BE2C (cell line): ENCODE data around the gene CUL3. TPM values are rescaled to one million over a fixed set of nuclear protein-coding genes. Genes with fewer than 3 reads are reported as not detected.

Experiments used
- DNase-seq: peaks from one replicate; pipeline ENCODE4 v3.0.0-alpha.2; 2020
- H3K27me3 ChIP-seq: fragments of 250-450 bp; sonication (Bioruptor Pico); 2 replicates; pipeline ENCODE4 v1.5.1; 2020; ENCODE audit warnings: mild to moderate bottlenecking
- H3K36me3 ChIP-seq: fragments of 250-450 bp; sonication (Bioruptor Pico); 2 replicates; pipeline ENCODE4 v1.5.1; 2020; ENCODE audit warnings: mild to moderate bottlenecking
- H3K4me1 ChIP-seq: fragments of 250-450 bp; sonication (Bioruptor Pico); 2 replicates; pipeline ENCODE4 v1.5.1; 2020
- H3K4me3 ChIP-seq: 2 replicates; pipeline ENCODE4 v1.5.1; 2011; ENCODE audit warnings: low read depth, low read length
- H3K9me3 ChIP-seq: fragments of 250-450 bp; sonication (Bioruptor Pico); 2 replicates; pipeline ENCODE4 v1.5.1; 2020
- polyA plus RNA-seq: library from polyadenylated mRNA; unstranded; fragments of >200 nt; gene quantifications from one replicate; pipeline ENCODE4 v1.2.1, GENCODE V29; 2012; ENCODE audit warnings: low read depth, missing spikeins; ENCODE audit not compliant: insufficient read length, insufficient read depth
- TF ChIP-seq, protein P1 (sequence below): IDR thresholded peaks from 2 replicates; pipeline ENCODE4 v1.5.1; 2012; ENCODE audit warnings: mild to moderate bottlenecking, low read depth, low read length

The CUL3 gene
- polyA plus RNA-seq = 67.9 TPM

DNA sequence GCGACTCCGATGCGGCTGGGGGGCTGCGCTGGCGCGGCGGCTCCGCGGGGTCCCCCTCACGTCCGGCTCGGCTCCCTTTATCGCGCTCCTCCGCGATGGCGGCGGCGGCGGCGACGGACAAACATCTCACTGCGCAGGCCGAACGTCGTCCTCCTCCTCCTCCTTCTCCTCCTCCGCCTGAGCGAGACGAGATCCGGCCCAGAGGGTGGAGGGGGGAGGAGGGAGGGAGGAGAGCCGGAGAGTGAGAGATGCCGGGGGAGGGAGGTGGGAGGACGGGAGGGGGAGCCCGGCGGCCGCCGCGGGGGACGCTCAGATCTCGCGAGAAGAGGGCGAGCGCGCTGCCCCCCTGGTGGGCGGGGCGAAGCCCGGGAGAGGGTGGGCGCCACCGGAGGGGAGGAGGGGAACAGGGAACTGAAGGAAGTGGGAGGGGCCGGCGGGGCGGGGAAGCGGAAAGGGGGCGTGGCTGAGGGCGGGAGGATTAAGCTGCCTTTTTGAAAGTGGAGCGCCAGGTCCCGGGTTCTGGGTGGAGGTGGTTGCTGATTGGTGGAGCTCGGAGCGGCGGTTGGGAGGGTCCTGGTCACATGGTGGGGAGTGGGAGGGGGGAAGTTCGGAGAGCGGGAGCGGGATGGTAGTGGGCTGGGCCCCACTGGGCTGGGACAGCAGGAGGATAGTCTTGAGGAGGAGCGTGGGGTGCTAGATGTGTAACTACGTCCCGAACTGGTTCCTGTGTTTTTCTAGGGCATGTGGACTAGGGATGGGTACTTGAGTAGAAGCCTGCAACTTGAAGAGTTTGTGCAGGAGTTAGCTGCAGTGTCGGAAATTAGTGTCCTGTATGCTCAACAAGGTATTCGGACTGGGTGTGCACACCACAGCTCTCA is at the start of gene CUL3:
CUL3 (minus strand) TSS at position 153 of the 878 bp plus-strand sequence. CDS start 354 bp downstream, outside the sequence.
- Histone ChIP-seq H3K36me3 (no peaks in the 10 kb centered on the region; the same call in none of the 2 replicates), H3K4me3 (peak within 1 kb of the TSS; percentile 88), H3K27me3 (no peaks in the 10 kb centered on the region), H3K4me1 (no peaks in the 10 kb centered on the region), H3K9me3 (no peaks in the 10 kb centered on the region)
- DNase-seq = peak; percentile 98
- TF ChIP-seq, protein P1, sequence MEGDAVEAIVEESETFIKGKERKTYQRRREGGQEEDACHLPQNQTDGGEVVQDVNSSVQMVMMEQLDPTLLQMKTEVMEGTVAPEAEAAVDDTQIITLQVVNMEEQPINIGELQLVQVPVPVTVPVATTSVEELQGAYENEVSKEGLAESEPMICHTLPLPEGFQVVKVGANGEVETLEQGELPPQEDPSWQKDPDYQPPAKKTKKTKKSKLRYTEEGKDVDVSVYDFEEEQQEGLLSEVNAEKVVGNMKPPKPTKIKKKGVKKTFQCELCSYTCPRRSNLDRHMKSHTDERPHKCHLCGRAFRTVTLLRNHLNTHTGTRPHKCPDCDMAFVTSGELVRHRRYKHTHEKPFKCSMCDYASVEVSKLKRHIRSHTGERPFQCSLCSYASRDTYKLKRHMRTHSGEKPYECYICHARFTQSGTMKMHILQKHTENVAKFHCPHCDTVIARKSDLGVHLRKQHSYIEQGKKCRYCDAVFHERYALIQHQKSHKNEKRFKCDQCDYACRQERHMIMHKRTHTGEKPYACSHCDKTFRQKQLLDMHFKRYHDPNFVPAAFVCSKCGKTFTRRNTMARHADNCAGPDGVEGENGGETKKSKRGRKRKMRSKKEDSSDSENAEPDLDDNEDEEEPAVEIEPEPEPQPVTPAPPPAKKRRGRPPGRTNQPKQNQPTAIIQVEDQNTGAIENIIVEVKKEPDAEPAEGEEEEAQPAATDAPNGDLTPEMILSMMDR = no peak

DNA sequence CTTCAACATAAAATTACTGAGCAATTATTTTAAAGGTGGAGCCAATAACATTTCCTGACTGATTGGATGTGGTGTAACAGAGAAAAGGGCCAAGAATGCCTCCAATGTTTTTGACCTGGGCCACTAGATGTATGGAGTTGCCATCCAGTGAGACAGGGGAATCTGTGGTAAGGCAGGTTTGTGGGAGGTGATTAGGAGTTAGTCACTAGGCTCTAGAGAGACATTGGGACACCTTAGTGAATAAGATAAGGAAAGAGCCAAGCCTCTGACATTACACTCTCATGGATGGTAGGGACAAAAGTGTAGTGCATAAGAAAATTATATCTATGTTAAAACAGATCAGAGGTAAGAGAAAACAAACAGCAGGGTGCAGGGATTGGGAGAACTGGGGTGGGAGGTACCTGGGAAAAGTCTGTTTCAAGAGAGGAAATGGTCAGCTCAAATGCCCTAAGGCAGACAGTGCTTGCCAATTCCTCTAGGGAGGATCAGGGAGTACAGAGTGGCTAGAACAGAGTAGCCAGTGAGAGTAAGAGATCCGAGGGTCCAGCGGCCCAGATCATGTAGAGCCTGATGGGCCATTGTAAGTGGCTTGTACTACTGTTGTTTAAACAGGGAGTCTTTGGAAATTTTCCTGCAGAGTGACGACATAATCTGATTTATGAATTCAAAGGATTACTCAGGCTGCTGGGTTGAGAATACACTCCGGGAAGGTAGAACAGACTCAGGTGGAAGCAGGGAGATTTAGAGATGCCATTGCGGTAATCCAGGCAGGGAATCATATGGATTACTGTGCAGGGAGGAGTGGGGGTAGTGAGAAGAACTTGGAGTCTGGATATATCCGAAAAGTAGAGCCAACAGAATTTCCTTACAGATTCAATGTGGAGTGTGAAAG is 45.7 kb upstream of the CUL3 start:
- Histone ChIP-seq H3K4me1 (no peaks in the 10 kb centered on the region), H3K27me3 (no peaks in the 10 kb centered on the region), H3K9me3 (no peaks in the 10 kb centered on the region), H3K36me3 (no peaks in the 10 kb centered on the region), H3K4me3 (no peak overlapping the region)
- DNase-seq = no peak
- TF ChIP-seq, protein P1 = no peak

DNA sequence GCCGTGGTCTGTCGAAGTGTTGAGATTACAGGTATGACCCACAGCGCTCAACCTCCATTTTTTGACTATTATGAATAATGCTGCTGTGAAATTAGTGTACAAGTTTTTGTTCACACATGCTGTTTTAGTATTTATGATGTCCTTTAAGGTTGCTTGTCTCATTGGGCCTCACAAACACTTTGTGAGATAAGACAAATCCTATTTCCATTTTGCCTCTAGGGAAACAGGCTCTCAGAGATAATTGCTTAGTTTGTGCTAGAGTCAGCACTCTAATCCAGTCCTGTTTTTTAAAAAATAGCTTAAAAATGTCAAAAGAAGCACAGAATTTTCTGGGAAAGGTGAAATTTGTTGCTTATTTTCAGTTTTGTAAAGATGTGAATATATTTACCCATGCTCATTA is 43.3 kb upstream of the CUL3 start:
- no peaks in the 10 kb centered on the region for H3K36me3 ChIP-seq
- TF ChIP-seq, protein P1 = no peak
- H3K9me3 ChIP-seq = no peaks in the 10 kb centered on the region
- H3K27me3 ChIP-seq = no peaks in the 10 kb centered on the region
- no peaks in the 10 kb centered on the region for H3K4me1 ChIP-seq
- H3K4me3 ChIP-seq = no peak overlapping the region
- DNase-seq = no peak

DNA sequence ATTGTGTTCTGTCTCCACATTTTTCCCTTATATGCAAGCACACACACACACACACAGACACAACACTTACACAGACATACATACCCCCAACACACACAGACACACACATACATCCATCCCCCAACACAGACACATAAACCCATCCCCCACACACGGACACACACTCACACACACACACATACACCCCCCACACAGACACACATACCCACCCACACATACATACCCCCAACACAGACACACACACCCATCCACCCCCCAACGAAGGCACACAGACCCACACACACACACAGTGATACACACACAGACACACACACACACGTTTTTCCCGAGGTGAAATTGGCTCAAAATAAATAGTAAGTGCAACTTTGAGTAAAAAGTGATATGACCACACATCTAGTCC is 41.6 kb upstream of the CUL3 start:
- TF ChIP-seq, protein P1 = no peak

DNA sequence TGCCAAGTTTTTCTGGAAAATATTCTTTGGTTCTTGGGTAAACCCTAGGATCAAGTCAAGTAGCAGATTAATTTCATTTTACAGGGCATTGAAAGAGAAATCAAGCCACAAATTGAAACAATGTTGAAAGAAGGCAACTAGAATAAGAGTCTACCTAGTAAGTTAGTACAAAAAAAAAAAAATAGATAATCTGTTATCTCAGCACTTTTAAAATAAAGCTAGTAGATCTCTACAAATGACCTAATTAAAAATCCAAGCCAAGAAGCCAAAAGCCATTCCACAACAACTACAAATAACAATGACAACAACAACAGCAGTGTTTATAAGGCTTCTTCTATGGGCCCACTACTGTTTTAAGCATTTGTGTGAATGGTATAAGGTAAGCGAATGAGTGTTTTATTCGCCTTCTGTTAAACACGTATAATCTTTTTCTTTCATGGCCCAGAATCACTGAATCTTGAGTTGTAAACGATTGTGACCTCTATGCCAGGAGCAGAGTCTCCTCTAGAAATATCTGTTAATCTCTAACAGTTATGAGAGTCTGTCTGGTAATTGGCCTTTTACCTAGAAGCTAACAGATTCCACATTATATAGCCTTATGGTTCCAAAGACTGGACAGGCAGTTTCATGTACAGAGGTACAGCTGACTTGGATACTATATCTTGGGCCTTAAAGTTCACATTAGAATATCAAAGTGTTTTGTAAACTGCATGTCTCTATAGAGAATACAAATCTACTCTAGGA is 28.6 kb upstream of the CUL3 start:
- Histone ChIP-seq H3K4me3 (no peak overlapping the region), H3K27me3 (no peaks in the 10 kb centered on the region), H3K4me1 (peaks cover 9% of the 10 kb centered on the region), H3K36me3 (no peaks in the 10 kb centered on the region), H3K9me3 (no peaks in the 10 kb centered on the region)
- TF ChIP-seq, protein P1 = no peak
- no peak for DNase-seq

More for the DNA sequence above, 41.6 kb upstream of the CUL3 start:
- Histone ChIP-seq H3K4me3 (no peak overlapping the region), H3K36me3 (no peaks in the 10 kb centered on the region), H3K9me3 (no peaks in the 10 kb centered on the region), H3K27me3 (no peaks in the 10 kb centered on the region), H3K4me1 (no peaks in the 10 kb centered on the region)
- DNase-seq = no peak
